K562 (cell line): Measurements from ENCODE around the gene GP1BB. TPM values are rescaled to one million over a fixed set of nuclear protein-coding genes. Genes with fewer than 3 reads are reported as not detected.

Experiments
- CEBPB ChIP-seq: fragments of 450-650 bp; IDR thresholded peaks from 2 replicates; pipeline ENCODE4 v1.6.1; 2016; ENCODE audit warnings: missing genetic modification characterization, missing compliant biosample characterization
- CREB3 ChIP-seq: fragments of 450-650 bp; conservative IDR thresholded peaks from 2 replicates; pipeline ENCODE4 v1.6.1; 2016; ENCODE audit warnings: missing genetic modification characterization, low read depth, mild to moderate bottlenecking, missing compliant biosample characterization, moderate library complexity
- HMBOX1 ChIP-seq: sonication (generic); IDR thresholded peaks from 2 replicates; pipeline ENCODE4 v1.6.1; 2016
- HMG20B ChIP-seq: fragments of 250-450 bp; sonication (Bioruptor Pico); IDR thresholded peaks from 2 replicates; pipeline ENCODE4 v1.5.0; 2021; ENCODE audit warnings: mild to moderate bottlenecking
- HNRNPL ChIP-seq: fragments of 200-400 bp; formaldehyde crosslinking; IDR thresholded peaks from 2 replicates; pipeline ENCODE4 v1.6.1; 2017; ENCODE audit warnings: low read depth, mild to moderate bottlenecking, low read length
- KAT7 ChIP-seq: sonication (generic); formaldehyde crosslinking; IDR thresholded peaks from 2 replicates; pipeline ENCODE4 v1.8.0; 2022; ENCODE audit warnings: missing genetic modification reagents, mild to moderate bottlenecking, borderline replicate concordance
- MGA ChIP-seq: fragments of 450-650 bp; IDR thresholded peaks from 2 replicates; pipeline ENCODE4 v1.6.1; 2016; ENCODE audit warnings: mild to moderate bottlenecking, moderate library complexity
- RBM14 ChIP-seq: fragments of 200-400 bp; formaldehyde crosslinking; IDR thresholded peaks from 2 replicates; pipeline ENCODE4 v1.6.1; 2018; ENCODE audit warnings: low read depth, mild to moderate bottlenecking, low read length, moderate library complexity, borderline replicate concordance; ENCODE audit not compliant: insufficient read depth
- ZBTB49 ChIP-seq: sonication (generic); formaldehyde crosslinking; IDR thresholded peaks from 2 replicates; pipeline ENCODE4 v1.8.0; 2022; ENCODE audit warnings: missing genetic modification reagents, mild to moderate bottlenecking, borderline replicate concordance
- ZBTB8A ChIP-seq: fragments of 450-650 bp; IDR thresholded peaks from 2 replicates; pipeline ENCODE4 v1.6.1; 2018; ENCODE audit warnings: mild to moderate bottlenecking, moderate library complexity; ENCODE audit not compliant: partially characterized antibody
- polyA plus RNA-seq, 8 experiments: library from polyadenylated mRNA; depleted of rRNA in 4 of 8; stranded (reverse) in 5 of 8; unstranded in 3 of 8; fragments of >200 nt; fragmentation: Nextera tagmentation in 2 of 8; fragmentation: Illumina TruSeq in 1 of 8; extraction: Ambion mirVana in 2 of 8; extraction: Trizol in 1 of 8; gene quantifications; 2 replicates each; pipeline versions ENCODE4 v1.2.1 to v1.2.3, GENCODE V29; 2011 to 2014; ENCODE audit warnings: inconsistent platforms in 1 of 8, missing spikeins in 1 of 8
- total RNA-seq, 7 experiments: library from RNA; depleted of rRNA in 6 of 7; stranded (reverse); fragments of >200 nt in 6 of 7; fragmentation: Illumina TruSeq in 2 of 7; extraction: Trizol in 2 of 7; gene quantifications; 2 replicates each; pipeline versions ENCODE4 v1.2.1 to v1.2.3, GENCODE V29; 2011 to 2021; ENCODE audit warnings: low replicate concordance in 1 of 7

Gene GP1BB
- total and polyA plus RNA-seq, 9 of the 15 experiments (the other 6 are each of a cell fraction or from before 2014, with no cell fraction given), result 0.69 to 162 (median 2.8) TPM

GRCh38 chr22:19679522-19680101 lies 43.7 kb upstream of the GP1BB start (continued):
- TF ChIP-seq HNRNPL (no peak), ZBTB49 (CRISPR knock-in tag) (no peak; the same call in 1 of the 2 replicates), HMG20B (no peak), MGA (no peak; the same call in 1 of the 2 replicates), KAT7 (CRISPR knock-in tag) (no peak), RBM14 (no peak), CEBPB (tag) (no peak), HMBOX1 (no peak), CREB3 (tag) (no peak; the same call in 1 of the 2 replicates), ZBTB8A (no peak)
